WTC11 (cell line): ENCODE measurements around the gene EGR4. TPM values are rescaled to one million over a fixed set of nuclear protein-coding genes. Genes with fewer than 3 reads are reported as not detected.

Experiments used
- ATAC-seq: fragments of 200-7000 bp; cut with Tn5 transposase; 2 replicates; pipeline ENCODE4 v1.10.0; 2021; ENCODE audit warnings: mild to moderate bottlenecking, moderate library complexity
- CTCF ChIA-PET: fragments of 300-600 bp; sonication (Branson Sonifier 250); formaldehyde crosslinking; loops from one replicate; lab custom pipeline; 2021; ENCODE audit warnings: antibody characterized with exemption; lab: Charles Lee
- POLR2A ChIA-PET: fragments of 350-600 bp; sonication (Branson Sonifier 250); formaldehyde crosslinking; loops from one replicate; lab custom pipeline; 2021; ENCODE audit warnings: antibody characterized with exemption; lab: Charles Lee
- DNase-seq: peaks from one replicate; pipeline ENCODE4 v3.0.0; 2021; ENCODE audit warnings: low spot score
- H3K27ac Mint-ChIP-seq: 2 replicates; pipeline ENCODE4 v1.8.0; 2021; ENCODE audit warnings: mixed read lengths
- H3K27me3 Mint-ChIP-seq: 2 replicates; pipeline ENCODE4 v1.8.0; 2021; ENCODE audit warnings: low read depth, mild to moderate bottlenecking, moderate library complexity, mixed read lengths
- H3K36me3 Mint-ChIP-seq: 2 replicates; pipeline ENCODE4 v1.8.0; 2021; ENCODE audit warnings: mixed read lengths
- H3K4me1 Mint-ChIP-seq: 2 replicates; pipeline ENCODE4 v1.8.0; 2022; ENCODE audit warnings: mixed read lengths
- H3K4me3 Mint-ChIP-seq: 2 replicates; pipeline ENCODE4 v1.8.0; 2021; ENCODE audit warnings: mild to moderate bottlenecking, moderate library complexity, mixed read lengths
- H3K9me3 Mint-ChIP-seq: 2 replicates; pipeline ENCODE4 v1.8.0; 2021; ENCODE audit warnings: mixed read lengths
- ELF4 ChIP-seq: sonication (generic); formaldehyde crosslinking; IDR thresholded peaks from 2 replicates; pipeline ENCODE4 v1.8.1; 2022; ENCODE audit warnings: low read depth, mild to moderate bottlenecking, moderate library complexity, missing genetic modification reagents
- EMX1 ChIP-seq: fragments of 250-450 bp; sonication (Bioruptor Pico); IDR thresholded peaks from 2 replicates; pipeline ENCODE4 v1.8.0; 2021; ENCODE audit warnings: mild to moderate bottlenecking
- GABPB1 ChIP-seq: sonication (generic); formaldehyde crosslinking; IDR thresholded peaks from 2 replicates; pipeline ENCODE4 v1.8.1; 2023; ENCODE audit warnings: mild to moderate bottlenecking, missing genetic modification reagents
- GRHL2 ChIP-seq: fragments of 250-450 bp; sonication (Bioruptor Pico); IDR thresholded peaks from 2 replicates; pipeline ENCODE4 v1.8.0; 2022; ENCODE audit warnings: mild to moderate bottlenecking, moderate library complexity; ENCODE audit not compliant: insufficient replicate concordance, severe bottlenecking
- GTF2I ChIP-seq: fragments of 250-450 bp; sonication (Bioruptor Pico); conservative IDR thresholded peaks from 2 replicates; pipeline ENCODE4 v1.4.0; 2021; ENCODE audit warnings: mild to moderate bottlenecking
- JAZF1 ChIP-seq: fragments of 250-450 bp; sonication (Bioruptor Pico); IDR thresholded peaks from 2 replicates; pipeline ENCODE4 v1.9.0; 2021; ENCODE audit warnings: moderate library complexity, mild to moderate bottlenecking, inconsistent platforms
- MYBL2 ChIP-seq: sonication (generic); formaldehyde crosslinking; IDR thresholded peaks from 2 replicates; pipeline ENCODE4 v1.8.1; 2023; ENCODE audit warnings: mild to moderate bottlenecking, moderate library complexity, missing genetic modification reagents
- NFYB ChIP-seq: sonication (generic); formaldehyde crosslinking; conservative IDR thresholded peaks from 2 replicates; pipeline ENCODE4 v1.8.0; 2022; ENCODE audit warnings: low read depth, missing genetic modification reagents
- NR1H2 ChIP-seq: sonication (generic); formaldehyde crosslinking; IDR thresholded peaks from 2 replicates; pipeline ENCODE4 v1.9.0; 2021; ENCODE audit warnings: mild to moderate bottlenecking, moderate library complexity, missing genetic modification reagents
- PRRX2 ChIP-seq: fragments of 250-450 bp; sonication (Bioruptor Pico); IDR thresholded peaks from 2 replicates; pipeline ENCODE4 v1.8.0; 2021; ENCODE audit warnings: mild to moderate bottlenecking
- SMAD4 ChIP-seq: sonication (generic); formaldehyde crosslinking; IDR thresholded peaks from 2 replicates; pipeline ENCODE4 v1.8.0; 2022; ENCODE audit warnings: mild to moderate bottlenecking, missing genetic modification reagents
- TCF7 ChIP-seq: sonication (generic); formaldehyde crosslinking; IDR thresholded peaks from 2 replicates; pipeline ENCODE4 v1.8.0; 2022; ENCODE audit warnings: mild to moderate bottlenecking, low read depth, missing genetic modification reagents, moderate library complexity
- TEAD4 ChIP-seq: sonication (generic); formaldehyde crosslinking; IDR thresholded peaks from 2 replicates; pipeline ENCODE4 v1.8.0; 2022; ENCODE audit warnings: mild to moderate bottlenecking, missing genetic modification reagents
- TP53 ChIP-seq: sonication (generic); formaldehyde crosslinking; IDR thresholded peaks from 2 replicates; pipeline ENCODE4 v1.8.1; 2023; ENCODE audit warnings: mild to moderate bottlenecking, missing genetic modification reagents
- USF2 ChIP-seq: sonication (generic); formaldehyde crosslinking; IDR thresholded peaks from 2 replicates; pipeline ENCODE4 v1.8.1; 2023; ENCODE audit warnings: mild to moderate bottlenecking, missing genetic modification reagents, moderate library complexity
- ZBTB43 ChIP-seq: sonication (generic); formaldehyde crosslinking; IDR thresholded peaks from 2 replicates; pipeline ENCODE4 v1.8.1; 2023; ENCODE audit warnings: mild to moderate bottlenecking, missing genetic modification reagents
- ZNF263 ChIP-seq: sonication (generic); formaldehyde crosslinking; IDR thresholded peaks from 2 replicates; pipeline ENCODE4 v1.8.1; 2022; ENCODE audit warnings: low read depth, mild to moderate bottlenecking, moderate library complexity, missing genetic modification reagents
- total RNA-seq: library from RNA; stranded (reverse); gene quantifications from 3 replicates; pipeline ENCODE4 v1.2.3, GENCODE V29; 2021
- TF ChIP-seq, protein P1 (sequence below): sonication (generic); formaldehyde crosslinking; IDR thresholded peaks from 2 replicates; pipeline ENCODE4 v1.8.0; 2022; ENCODE audit warnings: missing genetic modification reagents
- TF ChIP-seq, protein P2 (sequence below): sonication (generic); formaldehyde crosslinking; IDR thresholded peaks from 2 replicates; pipeline ENCODE4 v1.8.1; 2023; ENCODE audit warnings: mild to moderate bottlenecking, missing genetic modification reagents, moderate library complexity
- TF ChIP-seq, protein P3 (sequence below): sonication (generic); formaldehyde crosslinking; IDR thresholded peaks from 2 replicates; pipeline ENCODE4 v1.8.1; 2023; ENCODE audit warnings: mild to moderate bottlenecking, missing genetic modification reagents, borderline replicate concordance

EGR4 gene
- total RNA-seq, 1 experiment from 2014 or later, result 0.13 TPM

DNA sequence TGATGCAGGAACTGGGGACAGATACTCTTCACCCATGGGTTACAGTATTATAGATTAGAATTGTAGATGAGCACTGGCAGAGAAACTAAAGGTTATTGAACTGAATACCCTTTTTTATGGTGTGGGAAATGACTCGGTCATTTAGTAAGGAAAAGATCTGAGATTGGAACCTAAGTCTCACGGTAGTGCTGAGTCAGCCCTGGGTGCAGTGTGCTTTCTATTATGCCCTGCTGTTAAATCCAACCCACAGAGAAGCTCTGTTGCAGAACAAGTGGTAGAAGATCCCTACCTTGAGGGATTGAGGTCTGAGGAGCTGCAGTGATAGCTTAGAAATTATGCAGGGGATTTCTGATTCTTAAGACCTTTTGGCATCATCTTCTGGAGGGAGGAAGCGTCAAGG lies 46.5 kb downstream of the EGR4 start (continued):
- TF ChIP-seq, protein P1, sequence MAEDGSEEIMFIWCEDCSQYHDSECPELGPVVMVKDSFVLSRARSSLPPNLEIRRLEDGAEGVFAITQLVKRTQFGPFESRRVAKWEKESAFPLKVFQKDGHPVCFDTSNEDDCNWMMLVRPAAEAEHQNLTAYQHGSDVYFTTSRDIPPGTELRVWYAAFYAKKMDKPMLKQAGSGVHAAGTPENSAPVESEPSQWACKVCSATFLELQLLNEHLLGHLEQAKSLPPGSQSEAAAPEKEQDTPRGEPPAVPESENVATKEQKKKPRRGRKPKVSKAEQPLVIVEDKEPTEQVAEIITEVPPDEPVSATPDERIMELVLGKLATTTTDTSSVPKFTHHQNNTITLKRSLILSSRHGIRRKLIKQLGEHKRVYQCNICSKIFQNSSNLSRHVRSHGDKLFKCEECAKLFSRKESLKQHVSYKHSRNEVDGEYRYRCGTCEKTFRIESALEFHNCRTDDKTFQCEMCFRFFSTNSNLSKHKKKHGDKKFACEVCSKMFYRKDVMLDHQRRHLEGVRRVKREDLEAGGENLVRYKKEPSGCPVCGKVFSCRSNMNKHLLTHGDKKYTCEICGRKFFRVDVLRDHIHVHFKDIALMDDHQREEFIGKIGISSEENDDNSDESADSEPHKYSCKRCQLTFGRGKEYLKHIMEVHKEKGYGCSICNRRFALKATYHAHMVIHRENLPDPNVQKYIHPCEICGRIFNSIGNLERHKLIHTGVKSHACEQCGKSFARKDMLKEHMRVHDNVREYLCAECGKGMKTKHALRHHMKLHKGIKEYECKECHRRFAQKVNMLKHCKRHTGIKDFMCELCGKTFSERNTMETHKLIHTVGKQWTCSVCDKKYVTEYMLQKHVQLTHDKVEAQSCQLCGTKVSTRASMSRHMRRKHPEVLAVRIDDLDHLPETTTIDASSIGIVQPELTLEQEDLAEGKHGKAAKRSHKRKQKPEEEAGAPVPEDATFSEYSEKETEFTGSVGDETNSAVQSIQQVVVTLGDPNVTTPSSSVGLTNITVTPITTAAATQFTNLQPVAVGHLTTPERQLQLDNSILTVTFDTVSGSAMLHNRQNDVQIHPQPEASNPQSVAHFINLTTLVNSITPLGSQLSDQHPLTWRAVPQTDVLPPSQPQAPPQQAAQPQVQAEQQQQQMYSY, result no peak
- TF ChIP-seq, all 79 proteins: peak for 0

- ATAC-seq (no peak), DNase-seq (no peak)
- CTCF ChIA-PET, result interaction anchor here (0.8 kb wide), 1 partner anchor 17 kb away, joined by 3 read pairs; no protein-coding TSS in a partner anchor
- Mint-ChIP-seq H3K9me3 (no peaks in the 10 kb centered on the region), H3K27me3 (no peaks in the 10 kb centered on the region), H3K27ac (no peak overlapping the region), H3K4me1 (no peaks in the 10 kb centered on the region), H3K4me3 (no peak overlapping the region), H3K36me3 (peaks cover 87% of the 10 kb centered on the region)
- TF ChIP-seq NFYB (CRISPR knock-in tag) (no peak), NR1H2 (no peak), TCF7 (CRISPR knock-in tag) (no peak), ELF4 (CRISPR knock-in tag) (no peak), EMX1 (CRISPR knock-in tag) (no peak), USF2 (no peak), TP53 (CRISPR knock-in tag) (no peak), SMAD4 (CRISPR knock-in tag) (no peak), TEAD4 (no peak), GABPB1 (no peak)
- TF ChIP-seq, protein P2, sequence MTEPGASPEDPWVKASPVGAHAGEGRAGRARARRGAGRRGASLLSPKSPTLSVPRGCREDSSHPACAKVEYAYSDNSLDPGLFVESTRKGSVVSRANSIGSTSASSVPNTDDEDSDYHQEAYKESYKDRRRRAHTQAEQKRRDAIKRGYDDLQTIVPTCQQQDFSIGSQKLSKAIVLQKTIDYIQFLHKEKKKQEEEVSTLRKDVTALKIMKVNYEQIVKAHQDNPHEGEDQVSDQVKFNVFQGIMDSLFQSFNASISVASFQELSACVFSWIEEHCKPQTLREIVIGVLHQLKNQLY (CRISPR knock-in tag), result no peak
- TF ChIP-seq, protein P3, sequence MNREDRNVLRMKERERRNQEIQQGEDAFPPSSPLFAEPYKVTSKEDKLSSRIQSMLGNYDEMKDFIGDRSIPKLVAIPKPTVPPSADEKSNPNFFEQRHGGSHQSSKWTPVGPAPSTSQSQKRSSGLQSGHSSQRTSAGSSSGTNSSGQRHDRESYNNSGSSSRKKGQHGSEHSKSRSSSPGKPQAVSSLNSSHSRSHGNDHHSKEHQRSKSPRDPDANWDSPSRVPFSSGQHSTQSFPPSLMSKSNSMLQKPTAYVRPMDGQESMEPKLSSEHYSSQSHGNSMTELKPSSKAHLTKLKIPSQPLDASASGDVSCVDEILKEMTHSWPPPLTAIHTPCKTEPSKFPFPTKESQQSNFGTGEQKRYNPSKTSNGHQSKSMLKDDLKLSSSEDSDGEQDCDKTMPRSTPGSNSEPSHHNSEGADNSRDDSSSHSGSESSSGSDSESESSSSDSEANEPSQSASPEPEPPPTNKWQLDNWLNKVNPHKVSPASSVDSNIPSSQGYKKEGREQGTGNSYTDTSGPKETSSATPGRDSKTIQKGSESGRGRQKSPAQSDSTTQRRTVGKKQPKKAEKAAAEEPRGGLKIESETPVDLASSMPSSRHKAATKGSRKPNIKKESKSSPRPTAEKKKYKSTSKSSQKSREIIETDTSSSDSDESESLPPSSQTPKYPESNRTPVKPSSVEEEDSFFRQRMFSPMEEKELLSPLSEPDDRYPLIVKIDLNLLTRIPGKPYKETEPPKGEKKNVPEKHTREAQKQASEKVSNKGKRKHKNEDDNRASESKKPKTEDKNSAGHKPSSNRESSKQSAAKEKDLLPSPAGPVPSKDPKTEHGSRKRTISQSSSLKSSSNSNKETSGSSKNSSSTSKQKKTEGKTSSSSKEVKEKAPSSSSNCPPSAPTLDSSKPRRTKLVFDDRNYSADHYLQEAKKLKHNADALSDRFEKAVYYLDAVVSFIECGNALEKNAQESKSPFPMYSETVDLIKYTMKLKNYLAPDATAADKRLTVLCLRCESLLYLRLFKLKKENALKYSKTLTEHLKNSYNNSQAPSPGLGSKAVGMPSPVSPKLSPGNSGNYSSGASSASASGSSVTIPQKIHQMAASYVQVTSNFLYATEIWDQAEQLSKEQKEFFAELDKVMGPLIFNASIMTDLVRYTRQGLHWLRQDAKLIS (CRISPR knock-in tag), result no peak
- POLR2A ChIA-PET, result no interaction called here
Observed at GRCh38 chr2:73244580-73244979, 48.8 kb downstream of the EGR4 start.

DNA sequence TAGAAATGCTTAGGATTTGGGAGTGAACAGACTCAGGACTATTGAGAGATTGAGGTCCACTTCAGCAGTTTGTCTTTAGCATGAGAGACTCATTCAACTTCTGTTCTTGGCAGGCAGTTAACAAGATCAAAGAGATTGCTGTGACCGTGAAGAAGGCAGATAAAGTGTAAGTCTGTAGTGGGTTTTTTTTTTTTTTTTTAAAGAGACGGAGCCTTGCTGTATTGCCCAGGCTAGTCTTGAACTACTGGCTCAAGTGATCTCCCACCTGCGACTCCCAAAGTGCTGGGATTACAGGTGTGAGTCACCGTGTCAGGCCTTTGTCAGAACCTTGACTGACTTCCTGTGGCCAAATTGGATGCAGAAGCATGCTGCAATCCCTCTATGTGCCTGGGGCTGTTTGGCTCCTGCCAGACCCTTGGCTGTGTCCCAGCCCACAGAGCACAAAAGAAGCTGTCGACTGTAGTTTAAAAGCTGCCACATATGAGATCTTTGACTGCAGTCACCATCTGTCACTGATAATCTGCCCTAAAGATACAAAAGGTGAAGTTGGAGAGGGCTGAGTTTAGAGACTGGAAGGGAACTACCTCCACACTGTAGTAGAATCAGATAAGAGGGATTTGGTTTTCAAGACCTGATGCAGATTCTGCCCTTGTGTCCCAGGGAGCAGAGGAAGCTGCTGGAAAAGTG lies 49.3 kb downstream of the EGR4 start:
- H3K27me3 Mint-ChIP-seq, result no peaks in the 10 kb centered on the region
- DNase-seq, result no peak
- ChIA-PET POLR2A (no interaction called here), CTCF (no interaction called here)
- H3K27ac Mint-ChIP-seq, result no peak overlapping the region
- ATAC-seq, result no peak
- no peaks in the 10 kb centered on the region for H3K4me1 Mint-ChIP-seq
- H3K9me3 Mint-ChIP-seq, result no peaks in the 10 kb centered on the region
- no peak overlapping the region for H3K4me3 Mint-ChIP-seq
- peaks cover 87% of the 10 kb centered on the region for H3K36me3 Mint-ChIP-seq
- TF ChIP-seq, protein P1, result no peak
- no peak for TF ChIP-seq SMAD4 (CRISPR knock-in tag)
- TF ChIP-seq GRHL2 (CRISPR knock-in tag), result no peak
- TF ChIP-seq JAZF1 (CRISPR knock-in tag), result no peak
- no peak for TF ChIP-seq ZBTB43 (CRISPR knock-in tag)
- no peak for TF ChIP-seq MYBL2 (CRISPR knock-in tag)
- no peak for TF ChIP-seq GTF2I (CRISPR knock-in tag)
- no peak for TF ChIP-seq ZNF263 (CRISPR knock-in tag)
- no peak for TF ChIP-seq EMX1 (CRISPR knock-in tag)
- no peak for TF ChIP-seq PRRX2 (CRISPR knock-in tag)
